GM18502 (cell line): ENCODE measurements around the gene RUNDC1.

Source experiments
- ATAC-seq: cut with Tn5 transposase; IDR thresholded peaks from one replicate; pipeline ENCODE4 v1.9.1; 2021; ENCODE audit warnings: mild to moderate bottlenecking; ENCODE audit not compliant: unreplicated experiment, poor library complexity

Gene RUNDC1

GRCh38 chr17:43016216-43016615 is 35.9 kb downstream of the RUNDC1 start:
- ATAC-seq, result no peak

GRCh38 chr17:43018008-43018853 is 37.9 kb downstream of the RUNDC1 start:
- ATAC-seq, result no peak

GRCh38 chr17:43018932-43019331 is 38.6 kb downstream of the RUNDC1 start:
- no peak for ATAC-seq

GRCh38 chr17:43019418-43019817 is 39.1 kb downstream of the RUNDC1 start:
- ATAC-seq, result no peak

- ATAC-seq, result no peak
Observed at GRCh38 chr17:43020030-43020621, 39.8 kb downstream of the RUNDC1 start.

- no peak for ATAC-seq
Observed at GRCh38 chr17:43020789-43021740, 40.7 kb downstream of the RUNDC1 start.

GRCh38 chr17:43021741-43022512 is 41.6 kb downstream of the RUNDC1 start, which contains the start of gene VAT1:
VAT1 (minus strand) TSS chr17:43022385; CDS start chr17:43022322, 63 bp downstream.
- peak; percentile 42 for ATAC-seq

GRCh38 chr17:43024407-43025289 is 44.3 kb downstream of the RUNDC1 start, which contains the start of gene RND2:
RND2 (plus strand) TSS chr17:43025231; CDS start chr17:43025348, 117 bp downstream.
- ATAC-seq, result no peak

- no peak for ATAC-seq
Observed at GRCh38 chr17:43025290-43025657, 44.9 kb downstream of the RUNDC1 start.

GRCh38 chr17:43025766-43026537 is 45.6 kb downstream of the RUNDC1 start:
- no peak for ATAC-seq

- no peak for ATAC-seq
Observed at GRCh38 chr17:43026595-43026994, 46.2 kb downstream of the RUNDC1 start.

GRCh38 chr17:43027091-43028032 is 47.0 kb downstream of the RUNDC1 start:
- ATAC-seq, result no peak

- ATAC-seq, result no peak
Observed at GRCh38 chr17:43028221-43028861, 48.0 kb downstream of the RUNDC1 start.

GRCh38 chr17:43030137-43030767 is 49.9 kb downstream of the RUNDC1 start:
- no peak for ATAC-seq

GRCh38 chr17:43031666-43032065 is 51.3 kb downstream of the RUNDC1 start:
- no peak for ATAC-seq
